Left lung (tissue), 10 donors: ENCODE measurements around the gene ZGPAT. TPM values are rescaled to one million over a fixed set of nuclear protein-coding genes. Genes with fewer than 3 reads are reported as not detected.

Source experiments
- ATAC-seq: fragments of 200-7000 bp; cut with Tn5 transposase; one replicate; pipeline ENCODE4 v1.9.1; 2020; ENCODE audit warnings: moderate library complexity
- DNase-seq, 4 donors: peaks; one replicate each; pipeline ENCODE4 v3.0.0-alpha.2; 2013 to 2020
- H3K27ac ChIP-seq, 2 donors: fragments of 200-600 bp; sonication (generic) in 1 of 2; one replicate each; pipeline versions ENCODE4 v1.5.0 to v1.8.0; 2020 to 2021
- H3K27me3 ChIP-seq, 2 donors: fragments of 200-600 bp; sonication (generic) in 1 of 2; one replicate each; pipeline versions ENCODE4 v1.5.0 to v1.8.0; 2020 to 2021
- H3K36me3 ChIP-seq, 2 donors: fragments of 200-600 bp; sonication (generic) in 1 of 2; one replicate each; pipeline versions ENCODE4 v1.5.0 to v1.8.0; 2020 to 2021
- H3K4me1 ChIP-seq, 2 donors: fragments of 200-600 bp; one replicate each; pipeline ENCODE4 v1.8.0; 2021
- H3K4me3 ChIP-seq, 2 donors: fragments of 200-600 bp; sonication (generic) in 1 of 2; one replicate each; pipeline versions ENCODE4 v1.5.0 to v1.8.0; 2020 to 2021; ENCODE audit warnings: mild to moderate bottlenecking in 1 of 2
- H3K9me3 ChIP-seq, 2 donors: fragments of 200-600 bp; sonication (generic) in 1 of 2; one replicate each; pipeline versions ENCODE4 v1.5.0 to v1.8.0; 2020 to 2021
- CTCF ChIP-seq, 2 donors: fragments of 200-600 bp; sonication (generic) in 1 of 2; IDR thresholded peaks; one replicate each; pipeline versions ENCODE4 v1.5.0 to v1.8.0; 2021; ENCODE audit warnings: antibody characterized with exemption in 2 of 2
- intact Hi-C, 2 donors: fragments of 100-400 bp; cut with DNase I; formaldehyde crosslinking; loops; one replicate each; pipeline versions ENCODE4 v1.11.2 to v1.14.2; 2022
- polyA plus RNA-seq, 6 donors: library from polyadenylated mRNA; unstranded; fragments of 120-200 nt; gene quantifications; one replicate each; pipeline ENCODE4 v1.2.1, GENCODE V29; 2013; ENCODE audit not compliant: insufficient read length in 6 of 6
- total RNA-seq, 2 donors: library from RNA; stranded (reverse); fragmentation: NEBNext Ultra II Directional; extraction: Animal tissue kit (Norgen Biotek cat#: 25700); gene quantifications; one replicate each; pipeline ENCODE4 v1.2.1, GENCODE V29; 2021
- donor health status: DM: no; HTN: yes; CAD: no.
- donor health status: DM: no; HTN: no; CAD: no.

The ZGPAT gene
- total and polyA plus RNA-seq, 8 donors: 13.7 to 28.8 (median 18.9) TPM

GRCh38 chr20:63785691-63786131 lies 77.9 kb downstream of the ZGPAT start:
- TF ChIP-seq CTCF (IDR thresholded peaks at IDR 0.05): no peak
- H3K27me3 ChIP-seq: no peaks in the 10 kb centered on the region
- H3K9me3 ChIP-seq: no peaks in the 10 kb centered on the region
- intact Hi-C loops: loop anchor here in 1 of 2 donors (10.0 kb wide), 1 partner anchor 69 kb away; no protein-coding TSS in a partner anchor
- H3K4me1 ChIP-seq: no peaks in the 10 kb centered on the region
- peak in 1 of 4 donors; percentile 40 for DNase-seq
- H3K27ac ChIP-seq: no peak overlapping the region
- H3K4me3 ChIP-seq: no peak overlapping the region
- H3K36me3 ChIP-seq: peaks cover 0 to 14% of the 10 kb centered on the region in 2 donors
- ATAC-seq: no peak

Other genes starting within 250 kb of the ZGPAT start
- not detected for gene KCNQ2, start 235.4 kb upstream of the ZGPAT start, total RNA-seq
- 10 to 100 TPM in 4 of 6 donors, 1 to 10 TPM in 2; 8.4 to 19.1 (median 14.1) TPM for gene KCNQ2, start 235.4 kb upstream of the ZGPAT start, polyA plus RNA-seq
- gene EEF1A2, start 209.0 kb upstream of the ZGPAT start, total RNA-seq: under 1 TPM; 0.47 to 0.50 TPM
- gene EEF1A2, start 209.0 kb upstream of the ZGPAT start, polyA plus RNA-seq: under 1 TPM; 0.27 to 0.62 (median 0.31) TPM
- 100 to 1,000 TPM; 233 to 662 TPM for gene PPDPF, start 187.3 kb upstream of the ZGPAT start, total RNA-seq
- gene PPDPF, start 187.3 kb upstream of the ZGPAT start, polyA plus RNA-seq: 100 to 1,000 TPM; 155 to 417 (median 277) TPM
- 1 to 10 TPM; 4.5 to 7.3 TPM for gene PTK6, start 170.7 kb upstream of the ZGPAT start, total RNA-seq
- gene PTK6, start 170.7 kb upstream of the ZGPAT start, polyA plus RNA-seq: under 1 TPM; 0.53 to 0.75 (median 0.72) TPM
- gene SRMS, start 160.3 kb upstream of the ZGPAT start, total RNA-seq: not detected
- under 1 TPM in 5 of 6 donors, not detected in 1; 0.08 to 0.27 (median 0.18) TPM for gene SRMS, start 160.3 kb upstream of the ZGPAT start, polyA plus RNA-seq
- gene FNDC11, start 153.9 kb upstream of the ZGPAT start, total RNA-seq: under 1 TPM; 0.23 to 0.60 TPM
- gene FNDC11, start 153.9 kb upstream of the ZGPAT start, polyA plus RNA-seq: under 1 TPM; 0.52 to 0.84 (median 0.71) TPM
- 10 to 100 TPM; 45.8 to 53.3 TPM for gene HELZ2, start 133.8 kb upstream of the ZGPAT start, total RNA-seq
- gene HELZ2, start 133.8 kb upstream of the ZGPAT start, polyA plus RNA-seq: 10 to 100 TPM; 14.0 to 24.5 (median 18.7) TPM
- 1 to 10 TPM; 8.1 to 9.8 TPM for gene GMEB2, start 80.9 kb upstream of the ZGPAT start, total RNA-seq
- 10 to 100 TPM in 4 of 6 donors, 1 to 10 TPM in 2; 8.2 to 12.4 (median 10.7) TPM for gene GMEB2, start 80.9 kb upstream of the ZGPAT start, polyA plus RNA-seq
- gene STMN3, start 54.6 kb upstream of the ZGPAT start, total RNA-seq: 10 to 100 TPM; 12.6 to 13.1 TPM
- gene STMN3, start 54.6 kb upstream of the ZGPAT start, polyA plus RNA-seq: 10 to 100 TPM; 29.1 to 47.0 (median 37.0) TPM
- gene RTEL1, start 49.7 kb upstream of the ZGPAT start, total RNA-seq: 10 to 100 TPM; 22.3 to 38.8 TPM
- gene RTEL1, start 49.7 kb upstream of the ZGPAT start, polyA plus RNA-seq: 10 to 100 TPM; 19.6 to 28.7 (median 21.6) TPM
- gene TNFRSF6B, start 11.4 kb upstream of the ZGPAT start, total RNA-seq: 10 to 100 TPM in 1 of 2 donors, 1 to 10 TPM in 1; 3.6 to 17.6 TPM
- gene TNFRSF6B, start 11.4 kb upstream of the ZGPAT start, polyA plus RNA-seq: 1 to 10 TPM; 1.6 to 3.5 (median 2.2) TPM
- gene ARFRP1, start 63 bp upstream of the ZGPAT start, total RNA-seq: 10 to 100 TPM; 38.2 to 46.9 TPM
- gene ARFRP1, start 63 bp upstream of the ZGPAT start, polyA plus RNA-seq: 10 to 100 TPM; 29.1 to 34.9 (median 31.9) TPM
- 1 to 10 TPM; 7.1 to 7.2 TPM for gene LIME1, start 28.6 kb downstream of the ZGPAT start, total RNA-seq
- 10 to 100 TPM in 1 of 6 donors, 1 to 10 TPM in 5; 3.0 to 10.8 (median 5.4) TPM for gene LIME1, start 28.6 kb downstream of the ZGPAT start, polyA plus RNA-seq
- gene SLC2A4RG, start 31.7 kb downstream of the ZGPAT start, total RNA-seq: 10 to 100 TPM; 61.1 to 66.8 TPM
- gene SLC2A4RG, start 31.7 kb downstream of the ZGPAT start, polyA plus RNA-seq: 100 to 1,000 TPM in 4 of 6 donors, 10 to 100 TPM in 2; 70.5 to 166 (median 105) TPM
- 10 to 100 TPM in 1 of 2 donors, 1 to 10 TPM in 1; 9.2 to 11.3 TPM for gene ZBTB46, start 123.2 kb downstream of the ZGPAT start, total RNA-seq
- 10 to 100 TPM in 4 of 6 donors, 1 to 10 TPM in 2; 9.4 to 16.3 (median 12.4) TPM for gene ZBTB46, start 123.2 kb downstream of the ZGPAT start, polyA plus RNA-seq
- under 1 TPM in 1 of 2 donors, not detected in 1; 0.18 TPM for gene ABHD16B, start 153.5 kb downstream of the ZGPAT start, total RNA-seq
- not detected for gene ABHD16B, start 153.5 kb downstream of the ZGPAT start, polyA plus RNA-seq
- gene TPD52L2, start 157.2 kb downstream of the ZGPAT start, total RNA-seq: 100 to 1,000 TPM; 105 to 116 TPM
- 10 to 100 TPM; 82.6 to 95.5 (median 85.9) TPM for gene TPD52L2, start 157.2 kb downstream of the ZGPAT start, polyA plus RNA-seq
- gene DNAJC5, start 187.1 kb downstream of the ZGPAT start, total RNA-seq: 10 to 100 TPM; 39.9 to 59.5 TPM
- gene DNAJC5, start 187.1 kb downstream of the ZGPAT start, polyA plus RNA-seq: 10 to 100 TPM; 17.5 to 30.5 (median 24.3) TPM
- gene UCKL1, start 248.4 kb downstream of the ZGPAT start, total RNA-seq: 10 to 100 TPM; 26.7 to 31.6 TPM
- gene UCKL1, start 248.4 kb downstream of the ZGPAT start, polyA plus RNA-seq: 10 to 100 TPM; 47.1 to 68.8 (median 60.0) TPM